Urothelium cell line (cell line): ENCODE data around the gene SSR1.

Experiments used
- DNase-seq: peaks from one replicate; pipeline ENCODE4 v3.0.0; 2011; ENCODE audit warnings: low spot score, mixed read lengths
- FAIRE-seq: peaks from 2 replicates; lab custom pipeline; 2011; peaks lifted over from hg19 to GRCh38; lab: Jason Lieb, UNC

Gene SSR1

DNA sequence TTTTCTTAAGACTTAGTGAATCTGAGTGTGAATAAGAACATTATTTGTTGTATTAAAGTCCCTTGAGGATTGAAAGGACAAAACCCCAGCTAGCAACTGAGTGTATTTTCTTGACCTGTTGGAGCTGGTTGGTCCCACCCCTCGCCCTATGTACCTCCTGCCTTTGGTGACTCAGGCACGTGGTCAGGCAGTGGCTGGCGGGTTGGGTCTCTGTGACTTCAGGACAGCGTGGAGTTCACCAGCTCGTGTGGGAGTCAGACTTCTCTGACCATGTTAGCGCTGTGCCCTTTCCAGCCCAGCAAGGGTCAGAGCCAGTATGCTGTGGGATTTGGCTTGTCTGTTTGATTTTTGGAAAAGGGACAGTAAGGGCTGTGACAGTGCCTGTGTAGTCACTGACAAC lies 93.7 kb downstream of the SSR1 start:
- FAIRE-seq (no peak), DNase-seq (no peak)

DNA sequence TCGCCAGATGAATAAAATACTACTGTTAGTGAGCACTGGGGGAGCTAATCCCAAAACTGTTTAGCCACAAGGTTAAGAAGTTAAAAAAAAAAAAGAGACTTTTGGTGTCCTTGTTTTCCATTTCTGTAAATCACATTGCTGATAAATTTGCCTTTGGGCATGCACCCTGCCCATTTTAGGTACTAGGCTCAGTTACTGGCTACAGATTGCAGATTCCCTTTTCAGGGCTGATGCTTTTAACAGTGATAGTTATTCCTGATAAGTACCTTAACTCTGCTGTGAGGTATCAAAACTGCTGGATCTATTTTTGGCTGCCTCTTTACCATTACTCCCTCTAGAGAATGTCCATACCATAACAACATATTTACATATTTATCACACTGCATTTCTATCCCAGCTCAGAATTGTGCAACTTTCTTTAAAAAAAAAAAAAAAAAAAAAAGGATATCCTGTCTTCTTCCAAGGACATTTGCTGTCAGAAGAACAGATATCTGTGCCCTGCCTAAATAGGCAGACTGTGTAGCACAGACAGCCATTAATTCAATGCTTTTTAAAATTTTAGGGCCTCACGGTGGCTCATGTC lies 94.5 kb downstream of the SSR1 start:
- FAIRE-seq (no peak), DNase-seq (no peak)
